GM18511 (cell line): ENCODE measurements around the gene REL.
"Not testable (repeated sequence)": the region's sequence is repeated elsewhere in the genome, so short reads cannot be mapped to it uniquely, and the experiment has no call there.

Experiments used
- ATAC-seq: cut with Tn5 transposase; IDR thresholded peaks from one replicate; pipeline ENCODE4 v1.9.1; 2021; ENCODE audit warnings: mild to moderate bottlenecking, moderate library complexity; ENCODE audit not compliant: unreplicated experiment

Gene REL

GRCh38 chr2:60907329-60907728 lies 26.0 kb downstream of the REL start:
- no peak for ATAC-seq

- no peak for ATAC-seq
These were observed 44.8 kb downstream of the REL start for GRCh38 chr2:60925994-60926740.

DNA sequence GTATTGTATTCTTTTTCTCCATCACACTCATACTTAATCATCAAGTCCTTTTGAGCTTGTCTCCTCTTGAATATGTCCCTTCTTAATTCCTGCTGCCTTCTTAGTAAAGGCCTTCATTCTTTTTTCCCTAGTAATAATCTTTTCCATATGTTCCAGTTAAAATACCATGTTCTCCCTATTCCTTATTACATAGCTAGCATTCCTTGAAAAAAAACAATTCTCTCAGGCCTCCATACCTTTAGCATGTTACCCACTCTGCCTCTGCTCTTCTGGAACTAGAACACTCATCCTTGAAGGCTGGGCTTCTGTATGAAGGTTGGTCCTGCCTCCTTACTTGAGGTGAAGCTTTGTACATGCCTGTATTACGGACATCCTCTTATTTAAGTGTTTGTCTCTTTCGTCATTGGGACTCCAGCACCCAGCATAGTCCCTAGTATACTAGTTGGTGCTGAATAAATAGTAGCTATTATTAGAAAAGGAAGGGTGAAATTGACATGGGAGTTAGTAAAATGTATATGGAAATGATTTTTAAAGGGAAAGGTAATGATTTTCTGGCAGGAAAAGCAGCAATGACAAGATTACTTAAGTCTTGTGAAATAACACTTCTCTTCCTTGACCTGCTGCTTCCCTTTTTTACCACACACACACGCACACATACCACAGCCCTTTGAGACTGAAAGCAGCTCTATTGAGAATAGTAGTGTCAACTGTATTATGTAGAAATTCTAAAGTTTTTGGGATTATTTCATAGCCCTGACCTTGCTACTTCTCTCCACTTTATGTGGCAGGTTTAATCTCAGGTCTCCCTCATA lies 45.6 kb downstream of the REL start:
- ATAC-seq, result no peak

GRCh38 chr2:60932061-60932460 lies 50.7 kb downstream of the REL start:
- not testable (repeated sequence) for ATAC-seq

- no peak for ATAC-seq
These were observed 51.6 kb downstream of the REL start for GRCh38 chr2:60932954-60933353.

GRCh38 chr2:60934165-60934722 lies 52.9 kb downstream of the REL start:
- ATAC-seq, result no peak

GRCh38 chr2:60936757-60937156 lies 55.4 kb downstream of the REL start:
- no peak for ATAC-seq

DNA sequence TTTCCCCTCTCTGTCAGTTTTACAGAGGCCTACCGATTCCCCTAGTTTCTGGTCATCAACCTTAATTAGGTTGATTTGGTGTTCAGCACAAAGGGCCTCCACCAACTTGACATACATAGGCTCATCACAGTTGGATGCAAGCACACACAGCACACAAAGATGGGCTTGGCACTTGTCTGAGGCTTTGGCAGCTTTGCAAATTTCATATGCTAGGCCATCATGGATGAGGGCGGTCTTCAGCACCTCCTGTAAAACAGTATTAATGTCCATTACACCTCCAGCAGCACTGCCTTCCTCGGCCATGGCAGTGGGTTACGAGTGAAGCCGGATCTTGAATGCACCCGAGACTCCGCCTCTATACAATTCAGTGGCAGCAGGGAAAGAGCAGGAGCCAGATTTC lies 56.9 kb downstream of the REL start:
- ATAC-seq, result no peak

DNA sequence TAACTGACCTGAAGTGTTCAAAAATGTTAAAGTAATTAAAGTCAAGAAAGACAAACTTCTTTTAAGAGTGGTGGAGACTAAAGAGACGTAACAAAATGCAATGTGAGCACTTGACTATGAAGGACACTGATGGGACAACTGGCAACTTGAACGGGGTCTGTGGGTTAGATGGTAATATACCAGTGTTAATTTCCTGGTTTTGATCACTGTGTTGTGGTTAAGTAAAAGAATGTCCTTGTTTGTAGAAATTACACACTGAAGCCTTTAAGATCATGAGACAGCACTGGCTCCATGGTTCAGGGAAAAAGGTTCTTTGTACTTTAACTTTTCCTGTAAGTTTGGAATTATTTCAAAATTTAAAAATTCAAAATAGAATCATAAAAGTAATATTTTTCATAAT lies 58.2 kb downstream of the REL start:
- no peak for ATAC-seq

- ATAC-seq, result no peak
These were observed 64.0 kb downstream of the REL start for GRCh38 chr2:60945341-60945740.

DNA sequence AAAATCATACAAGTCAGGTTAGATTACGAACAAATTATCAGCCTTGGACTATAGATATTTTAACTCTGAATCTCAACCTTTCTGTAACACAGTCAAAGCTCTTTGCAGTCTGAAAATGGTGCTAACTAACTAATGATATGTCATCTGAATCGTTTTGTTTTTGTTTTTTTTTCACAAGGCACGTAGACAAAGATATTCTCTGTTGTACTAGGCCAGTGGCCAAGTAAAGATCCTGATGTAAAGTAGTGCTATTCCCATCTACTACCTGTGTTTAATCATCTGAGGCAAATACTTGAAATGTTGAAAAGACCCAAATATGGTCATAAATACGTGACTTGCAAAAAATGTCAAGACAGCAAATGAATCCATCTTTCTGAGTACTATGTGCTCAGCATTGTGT lies 65.7 kb downstream of the REL start:
- ATAC-seq, result no peak

- no peak for ATAC-seq
These were observed 66.8 kb downstream of the REL start for GRCh38 chr2:60948161-60948560.

- no peak for ATAC-seq
These were observed 67.7 kb downstream of the REL start for GRCh38 chr2:60948926-60949579.

DNA sequence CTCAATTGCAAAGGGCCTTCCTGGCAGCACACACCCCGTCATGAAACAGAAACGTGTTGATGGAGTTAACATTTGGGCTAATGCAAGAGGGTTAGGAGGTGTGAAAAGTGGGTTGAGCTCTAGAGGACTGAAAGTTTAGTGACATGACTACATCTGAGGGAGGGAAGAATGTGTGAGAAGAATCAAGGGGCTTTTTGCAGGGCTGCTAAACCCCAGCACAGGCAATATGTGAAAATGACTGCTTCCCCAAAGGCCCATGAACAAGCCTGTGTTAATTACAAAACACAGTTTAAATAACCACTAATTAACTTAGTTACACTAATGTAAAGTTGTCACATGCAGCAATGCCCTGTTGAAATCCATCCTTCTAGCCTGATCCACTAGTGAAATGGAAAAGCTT lies 72.8 kb downstream of the REL start:
- no peak for ATAC-seq

DNA sequence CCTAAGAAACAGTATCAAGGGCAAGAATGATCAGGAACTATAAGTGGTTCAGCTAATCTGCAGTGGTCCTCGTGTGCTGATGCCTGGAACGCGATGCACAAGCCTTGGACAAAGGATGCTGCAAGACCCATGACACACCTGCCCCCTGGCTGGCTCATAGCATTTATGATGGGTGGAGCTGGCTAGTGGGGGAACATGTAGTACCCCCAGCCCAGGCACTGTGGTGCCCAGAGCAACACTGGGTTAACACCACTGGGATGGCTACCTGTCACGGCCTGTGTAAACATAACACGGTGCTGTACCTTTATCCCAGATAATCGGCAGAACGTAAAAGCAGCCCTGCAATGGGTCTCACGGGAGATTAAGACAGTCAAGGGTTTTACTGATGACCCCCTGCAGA lies 75.8 kb downstream of the REL start:
- no peak for ATAC-seq

DNA sequence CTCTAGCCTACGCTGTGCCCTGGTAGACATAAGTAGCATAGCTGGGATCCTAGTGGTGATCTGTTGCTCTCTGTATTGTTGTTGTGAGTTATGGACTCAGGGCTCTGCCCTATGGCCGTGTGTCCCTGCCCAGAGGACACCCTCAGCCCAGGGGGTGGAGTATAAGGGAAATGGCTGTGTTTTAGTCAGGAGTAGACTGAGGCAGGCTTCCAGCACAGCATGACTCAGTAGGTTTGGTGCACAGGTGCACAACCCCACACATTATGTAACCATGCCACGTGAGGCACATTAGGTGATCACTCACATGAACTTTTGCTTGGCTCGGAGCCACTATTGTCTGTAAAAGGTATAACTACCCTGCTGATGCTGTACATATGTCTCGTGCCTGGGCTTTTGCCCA lies 76.3 kb downstream of the REL start:
- no peak for ATAC-seq

- no peak for ATAC-seq
These were observed 77.0 kb downstream of the REL start for GRCh38 chr2:60958361-60958760.

GRCh38 chr2:60958800-60959199 lies 77.4 kb downstream of the REL start:
- no peak for ATAC-seq

DNA sequence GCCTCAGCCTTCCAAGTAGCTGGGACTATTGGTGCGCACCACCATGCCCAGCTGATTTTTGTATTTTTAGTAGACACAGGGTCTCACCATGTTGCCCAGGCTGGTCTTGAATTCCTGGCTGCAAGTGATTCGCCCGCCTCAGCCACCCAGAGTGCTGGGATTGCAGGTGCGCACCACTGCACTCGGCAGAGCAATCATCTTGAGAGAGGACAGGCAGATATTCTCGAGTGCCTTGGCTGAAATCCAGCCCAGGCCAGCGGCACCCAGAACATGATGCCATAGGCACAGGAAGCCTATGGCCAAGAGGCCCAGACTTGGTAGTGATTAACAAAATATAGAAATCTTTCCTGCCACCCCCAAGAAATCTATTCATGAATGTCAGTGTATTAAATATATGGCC lies 78.1 kb downstream of the REL start:
- no peak for ATAC-seq

DNA sequence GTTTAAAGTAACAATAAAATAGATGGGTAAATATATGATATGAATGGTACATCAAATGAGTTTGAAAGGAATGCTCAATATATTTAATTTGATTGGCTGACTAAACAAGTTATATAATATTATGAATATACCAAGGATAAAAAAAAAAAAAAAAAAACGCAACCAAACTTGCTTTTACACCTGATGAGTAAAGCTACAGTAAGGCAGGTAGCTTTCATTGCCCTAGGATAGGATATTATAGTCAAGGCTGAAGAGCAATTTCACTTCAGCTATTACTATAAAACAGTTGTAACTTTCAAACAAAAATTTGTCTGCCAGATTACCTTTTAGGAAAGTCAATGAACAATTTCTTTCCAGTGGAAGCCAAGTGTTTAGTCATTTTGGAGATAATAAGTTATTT lies 79.3 kb downstream of the REL start:
- ATAC-seq, result no peak

- ATAC-seq, result no peak
These were observed 80.1 kb downstream of the REL start for GRCh38 chr2:60961457-60961856.

GRCh38 chr2:60962528-60962927 lies 81.2 kb downstream of the REL start:
- no peak for ATAC-seq
